Non-pigmented ciliary epithelial cell (primary cell): Measurements from ENCODE around the gene SRPK2.
A peak's percentile ranks its signal among the peaks of the same experiment; 100 is the strongest.
"Not testable (repeated sequence)": the region's sequence is repeated elsewhere in the genome, so short reads cannot be mapped to it uniquely, and the experiment has no call there.

ENCODE experiments used
- DNase-seq: peaks from one replicate; pipeline ENCODE4 v3.0.0-alpha.2; 2010; ENCODE audit warnings: low read depth

Gene SRPK2

DNA sequence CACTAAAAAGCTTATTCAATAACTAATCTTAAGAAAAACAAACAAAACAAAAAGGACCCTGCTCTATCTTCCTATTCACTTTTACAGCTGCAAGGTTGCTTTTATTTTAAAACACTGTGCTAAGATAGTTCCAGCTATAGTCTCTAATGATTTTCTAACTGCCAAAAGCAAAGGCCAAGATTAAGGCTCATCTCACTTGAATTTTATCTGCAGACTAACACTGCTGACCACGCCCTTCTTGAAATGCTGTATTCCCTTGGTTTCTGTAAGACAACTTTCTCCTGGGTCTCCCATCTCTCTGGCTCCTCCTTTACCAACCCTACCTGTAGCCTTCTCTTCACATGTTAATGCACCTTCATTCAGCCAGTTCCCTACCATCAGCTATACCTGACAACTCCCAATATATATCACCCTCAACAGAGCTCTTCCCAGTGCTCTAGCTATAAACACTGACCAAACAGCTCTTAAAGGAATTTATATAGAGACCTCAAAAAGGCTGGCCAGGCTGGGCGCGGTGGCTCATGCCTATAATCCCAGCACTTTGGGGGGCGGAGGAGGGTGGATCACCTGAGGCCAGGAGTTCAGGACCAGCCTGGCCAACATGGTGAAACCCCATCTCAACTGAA lies 11.7 kb downstream of the SRPK2 start:
- DNase-seq: no peak

- DNase-seq: no peak
Observed at GRCh38 chr7:105369944-105370343, 18.8 kb downstream of the SRPK2 start.

DNA sequence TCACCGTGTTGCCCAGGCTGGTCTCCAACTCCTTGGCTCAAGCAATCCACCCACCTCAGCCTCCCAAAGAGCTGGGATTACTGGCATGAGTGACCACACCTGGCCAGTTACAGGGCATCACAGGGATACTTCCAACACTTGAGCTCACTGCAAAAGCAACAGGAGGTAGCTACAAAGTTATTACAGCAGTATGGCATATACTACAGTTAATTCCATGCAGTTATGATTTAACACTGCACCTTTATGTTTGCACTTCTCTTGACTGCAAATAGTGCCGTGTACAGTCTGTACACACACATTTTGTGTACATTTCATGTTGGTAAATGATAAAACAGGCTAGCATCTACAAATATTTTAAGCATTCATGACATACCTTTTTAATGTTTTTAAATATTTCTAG lies 21.3 kb downstream of the SRPK2 start:
- no peak for DNase-seq

- no peak for DNase-seq
Observed at GRCh38 chr7:105365541-105366534, 22.9 kb downstream of the SRPK2 start.

- no peak for DNase-seq
Observed at GRCh38 chr7:105364684-105365083, 24.0 kb downstream of the SRPK2 start.

DNA sequence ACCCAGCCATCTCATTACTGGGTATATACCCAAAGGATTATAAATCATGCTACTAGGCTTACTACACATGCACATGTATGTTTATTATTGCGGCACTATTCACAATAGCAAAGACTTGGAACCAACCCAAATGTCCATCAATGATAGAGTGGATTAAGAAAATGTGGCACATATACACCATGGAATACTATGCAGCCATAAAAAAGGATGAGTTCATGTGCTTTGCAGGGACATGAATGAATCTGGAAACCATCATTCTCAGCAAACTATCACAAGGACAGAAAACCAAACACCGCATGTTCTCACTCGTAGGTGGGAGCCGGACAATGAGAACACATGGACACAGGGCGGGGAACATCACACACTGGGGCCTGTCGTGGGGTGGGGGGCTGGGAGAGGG lies 25.1 kb downstream of the SRPK2 start:
- not testable (repeated sequence) for DNase-seq

DNA sequence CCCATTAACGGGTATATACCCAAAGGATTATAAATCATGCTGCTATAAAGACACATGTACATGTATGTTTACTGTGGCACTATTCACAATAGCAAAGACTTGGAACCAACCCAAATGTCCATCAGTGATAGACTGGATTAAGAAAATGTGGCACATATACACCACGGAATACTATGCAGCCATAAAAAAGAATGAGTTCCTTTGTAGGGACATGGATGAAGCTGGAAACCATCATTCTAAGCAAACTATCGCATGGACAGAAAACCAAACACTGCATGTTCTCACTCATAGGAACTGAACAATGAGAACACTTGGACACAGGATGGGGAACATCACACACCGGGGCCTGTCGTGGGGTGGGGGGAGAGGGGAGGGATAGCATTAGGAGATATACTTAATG lies 26.0 kb downstream of the SRPK2 start:
- DNase-seq: not testable (repeated sequence)

DNA sequence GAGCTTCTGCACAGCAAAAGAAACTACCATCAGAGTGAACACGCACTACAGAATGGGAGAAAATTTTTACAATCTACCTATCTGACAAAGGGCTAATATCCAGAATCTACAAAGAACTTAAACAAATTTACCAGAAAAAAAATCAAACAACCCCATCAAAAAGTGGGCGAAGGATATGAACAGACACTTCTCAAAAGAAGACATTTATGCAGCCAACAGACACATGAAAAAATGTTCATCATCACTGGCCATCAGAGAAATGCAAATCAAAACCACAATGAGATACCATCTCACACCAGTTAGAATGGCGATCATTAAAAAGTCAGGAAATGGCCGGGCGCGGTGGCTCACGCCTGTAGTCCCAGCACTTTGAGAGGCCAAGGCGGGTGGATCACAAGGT lies 26.7 kb downstream of the SRPK2 start:
- DNase-seq: not testable (repeated sequence)

GRCh38 chr7:105360149-105360548 lies 28.6 kb downstream of the SRPK2 start:
- not testable (repeated sequence) for DNase-seq

DNA sequence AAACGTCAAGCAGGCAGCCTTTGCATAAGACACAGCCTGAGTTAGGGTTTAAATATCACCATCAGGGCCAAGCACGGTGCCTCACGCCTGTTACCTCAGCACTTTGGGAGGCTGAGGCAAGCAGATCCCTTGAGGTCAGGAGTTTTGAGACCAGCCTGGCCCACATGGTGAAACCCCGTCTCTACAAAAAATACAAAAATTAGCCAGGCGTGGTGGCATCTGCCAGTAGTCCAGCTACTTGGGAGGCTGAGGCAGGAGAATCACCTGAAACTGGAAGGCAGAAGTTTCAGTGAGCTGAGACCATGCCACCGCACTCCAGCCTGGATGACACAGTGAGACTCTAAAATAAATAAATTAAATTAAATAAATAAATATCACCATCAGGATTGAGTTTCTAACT lies 33.0 kb downstream of the SRPK2 start:
- DNase-seq: no peak

GRCh38 chr7:105354383-105354782 lies 34.3 kb downstream of the SRPK2 start:
- no peak for DNase-seq

GRCh38 chr7:105353752-105354328 lies 34.9 kb downstream of the SRPK2 start:
- DNase-seq: no peak

DNA sequence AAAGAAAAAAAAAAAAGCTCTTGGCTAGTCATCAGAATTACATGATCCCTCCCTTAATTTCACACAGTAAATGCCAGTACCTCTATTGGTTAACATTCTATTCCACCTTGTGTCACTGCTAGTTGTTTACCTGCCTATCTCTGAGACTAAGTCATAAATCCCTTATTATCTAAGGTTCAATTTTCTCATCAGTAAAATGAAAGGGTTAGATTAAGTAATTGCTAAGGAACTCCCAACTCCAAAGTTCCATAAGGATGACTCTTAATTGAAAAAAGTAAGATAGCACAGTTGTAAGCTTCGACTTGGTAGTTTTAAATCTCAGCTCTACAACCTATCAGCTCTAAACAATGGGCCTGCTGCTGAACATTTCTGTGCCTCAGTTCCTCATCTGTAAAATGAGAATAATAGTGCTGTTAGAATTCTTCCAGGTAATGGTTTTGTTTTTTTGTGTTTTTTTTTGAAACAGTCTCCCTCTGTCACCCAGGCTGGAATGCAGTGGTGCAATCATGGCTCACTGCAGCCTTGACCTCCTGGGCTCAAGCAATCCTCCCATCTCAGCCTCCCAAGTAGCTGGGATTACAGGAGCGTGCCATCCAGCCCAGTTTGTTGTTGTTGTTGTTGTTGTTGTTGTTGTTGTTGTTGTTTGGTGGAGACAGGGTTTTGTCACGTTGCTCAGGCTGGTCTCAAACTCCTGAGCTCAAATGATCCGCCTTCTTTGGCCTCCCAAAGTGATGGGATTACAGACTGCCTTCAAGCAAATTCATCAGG lies 35.6 kb downstream of the SRPK2 start:
- DNase-seq: no peak

DNA sequence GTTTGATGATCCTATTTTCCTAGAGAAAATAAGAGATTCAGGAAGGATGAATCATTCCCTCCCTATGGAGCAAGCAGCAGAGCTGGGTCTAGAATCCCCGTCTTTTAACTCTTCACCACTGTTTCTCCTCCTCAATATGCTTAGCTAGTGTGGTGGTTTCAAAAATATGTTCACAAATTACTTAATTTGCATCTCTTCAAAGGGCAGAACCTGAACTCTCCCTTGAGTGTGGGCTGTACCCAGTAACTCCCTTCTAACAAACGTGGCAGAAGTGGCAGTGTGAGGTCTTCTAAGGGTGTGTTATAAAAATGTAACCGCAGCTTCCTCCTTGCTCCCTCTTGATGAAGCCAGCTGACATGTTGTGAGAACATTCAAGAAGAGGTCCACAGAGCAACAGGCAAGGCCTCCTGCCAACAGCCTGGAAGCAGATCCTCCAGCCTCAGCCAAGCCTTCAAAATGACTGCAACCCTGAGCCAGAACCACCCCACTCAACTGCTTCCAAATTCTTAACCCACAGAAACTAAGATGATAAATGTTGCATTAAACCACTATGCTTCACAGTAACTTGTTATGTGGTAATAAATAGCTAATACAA lies 36.6 kb downstream of the SRPK2 start:
- DNase-seq: peak; percentile 36

GRCh38 chr7:105350906-105351305 lies 37.8 kb downstream of the SRPK2 start:
- no peak for DNase-seq

DNA sequence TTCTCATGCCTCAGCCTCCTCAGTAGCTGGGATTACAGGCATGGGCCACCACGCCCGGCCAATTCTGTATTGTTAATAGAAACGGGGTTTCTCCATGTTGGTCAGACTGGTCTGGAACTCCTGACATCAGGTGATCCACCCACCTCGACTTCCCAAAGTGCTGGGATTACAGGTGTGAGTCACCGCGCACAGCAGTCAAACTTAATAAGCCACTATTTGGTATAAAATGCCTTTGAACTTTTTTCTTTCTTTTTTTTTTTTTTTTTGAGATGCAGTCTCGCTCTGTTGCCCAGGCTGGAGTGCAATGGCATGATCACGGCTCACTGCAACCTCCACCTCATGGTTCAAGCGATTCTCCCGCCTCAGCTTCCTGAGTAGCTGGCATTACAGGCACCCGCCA lies 40.5 kb downstream of the SRPK2 start:
- not testable (repeated sequence) for DNase-seq

DNA sequence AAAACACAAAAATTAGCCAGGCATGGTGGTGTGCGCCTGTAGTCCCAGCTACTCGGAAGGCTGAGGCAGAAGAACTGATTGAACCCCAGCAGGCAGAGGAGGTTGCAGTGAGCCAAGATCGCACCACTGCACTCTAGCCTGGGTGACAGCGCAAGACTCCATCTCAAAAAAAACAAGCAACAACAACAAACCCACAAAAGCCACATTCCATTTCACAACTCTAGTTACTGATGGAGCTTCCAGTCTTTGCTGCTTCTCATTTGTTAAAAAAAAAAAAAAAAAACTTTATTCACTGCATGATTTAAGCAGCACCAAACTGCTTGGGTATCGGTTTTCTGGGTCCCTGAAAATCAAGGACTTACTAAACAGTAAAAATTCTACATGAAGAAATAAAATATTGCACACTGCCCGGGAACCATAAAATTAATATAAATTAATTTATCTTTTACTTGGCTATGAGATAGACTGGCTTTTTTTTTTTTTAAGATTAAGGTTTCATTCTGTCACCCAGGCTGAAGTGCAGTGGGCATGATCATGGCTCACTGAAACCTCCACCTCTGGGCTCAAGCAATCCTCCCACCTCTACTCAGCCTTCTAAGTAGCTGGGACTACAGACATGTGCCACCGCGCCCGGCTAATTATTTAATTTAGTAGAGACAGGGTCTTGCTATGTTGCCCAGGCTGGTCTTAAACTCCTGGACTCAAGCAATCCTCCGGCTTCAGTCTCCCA lies 42.0 kb downstream of the SRPK2 start:
- no peak for DNase-seq

GRCh38 chr7:105346138-105346537 lies 42.6 kb downstream of the SRPK2 start:
- DNase-seq: no peak

DNA sequence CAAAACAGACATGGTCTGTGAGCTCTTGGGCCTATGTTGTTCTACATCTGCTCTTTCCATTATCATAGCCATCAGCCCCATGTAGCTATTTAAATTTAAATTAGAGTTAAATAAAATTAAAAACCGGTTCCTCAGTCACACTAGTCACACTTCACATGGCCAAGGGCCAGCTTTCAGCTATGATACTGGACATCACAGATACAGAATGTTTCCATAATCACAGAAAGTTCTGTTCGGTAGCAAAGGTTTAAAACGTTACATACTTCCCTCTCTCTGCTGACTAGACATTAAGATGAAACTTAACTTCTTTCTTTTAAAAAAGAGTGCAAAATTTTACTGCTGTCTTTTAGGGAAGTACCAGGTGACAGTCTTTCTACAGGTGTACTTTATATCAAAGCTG lies 43.0 kb downstream of the SRPK2 start:
- no peak for DNase-seq

- no peak for DNase-seq
Observed at GRCh38 chr7:105345003-105345402, 43.7 kb downstream of the SRPK2 start.
